Measurements from ENCODE around the gene RASA4.
"Not testable (repeated sequence)": the region's sequence is repeated elsewhere in the genome, so short reads cannot be mapped to it uniquely, and the experiment has no call there.

DNA sequence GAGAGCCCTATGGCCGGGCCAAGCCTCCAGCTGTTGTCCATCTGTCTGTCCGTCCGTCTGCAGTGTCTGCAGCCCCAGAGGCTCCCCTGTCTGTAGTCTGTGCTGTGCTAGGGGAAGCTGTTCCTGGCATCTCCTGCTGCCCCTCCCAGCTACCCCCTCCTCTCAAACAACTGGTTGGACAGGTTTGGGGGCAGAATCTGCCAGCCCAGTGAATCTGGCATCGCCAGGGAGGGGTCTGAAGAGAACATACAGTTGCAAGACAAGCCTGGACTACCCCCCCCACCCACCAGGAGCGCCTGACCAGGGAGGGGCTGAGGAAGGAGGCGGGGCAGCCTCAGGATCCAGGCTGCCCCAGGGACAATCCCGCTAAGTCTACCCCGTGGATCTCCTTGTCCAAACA, 73.0 kb downstream of the RASA4 start, which contains the start of gene UPK3BL2:
- TF ChIP-seq CTCF (conservative IDR thresholded peaks at IDR 0.05; ENCODE audit: low read depth, low read length); POLR2A (IDR thresholded peaks at IDR 0.05; ENCODE audit: low read depth, low read length); RFX5 (IDR thresholded peaks at IDR 0.05; ENCODE audit: low read depth, low read length); CHD1 (IDR thresholded peaks at IDR 0.05; ENCODE audit: low read depth, low read length); MXI1 (IDR thresholded peaks at IDR 0.05; ENCODE audit: borderline replicate concordance, low read depth, low read length); USF2 (IDR thresholded peaks at IDR 0.05; ENCODE audit: low read depth, low read length); ELK1 (IDR thresholded peaks at IDR 0.05; ENCODE audit: borderline replicate concordance, low read depth, low read length): not testable (repeated sequence)
